Measurements from ENCODE around the gene KIRREL3.
"Not testable (repeated sequence)": the region's sequence is repeated elsewhere in the genome, so short reads cannot be mapped to it uniquely, and the experiment has no call there.

KIRREL3 gene

GRCh38 chr11:126996036-126996804, 4.3 kb downstream of the KIRREL3 start:
- DNase-seq: no peak

- DNase-seq: no peak
Observed at GRCh38 chr11:126993599-126993998, 7.0 kb downstream of the KIRREL3 start.

- DNase-seq: no peak
Observed at GRCh38 chr11:126992804-126993111, 7.8 kb downstream of the KIRREL3 start.

- DNase-seq: no peak
Observed at GRCh38 chr11:126992065-126992803, 8.3 kb downstream of the KIRREL3 start.

- DNase-seq: no peak
Observed at GRCh38 chr11:126991596-126991995, 9.0 kb downstream of the KIRREL3 start.

GRCh38 chr11:126990716-126991480, 9.7 kb downstream of the KIRREL3 start:
- no peak for DNase-seq

GRCh38 chr11:126989942-126990715, 10.4 kb downstream of the KIRREL3 start:
- peak; percentile 46 for DNase-seq

GRCh38 chr11:126988655-126989054, 11.9 kb downstream of the KIRREL3 start:
- no peak for DNase-seq

- DNase-seq: no peak
Observed at GRCh38 chr11:126981635-126982034, 18.9 kb downstream of the KIRREL3 start.

- DNase-seq: no peak
Observed at GRCh38 chr11:126978911-126979310, 21.7 kb downstream of the KIRREL3 start.

GRCh38 chr11:126978165-126978564, 22.4 kb downstream of the KIRREL3 start:
- no peak for DNase-seq

- no peak for DNase-seq
Observed at GRCh38 chr11:126973051-126973450, 27.5 kb downstream of the KIRREL3 start.

GRCh38 chr11:126971305-126971704, 29.3 kb downstream of the KIRREL3 start:
- DNase-seq: no peak

- no peak for DNase-seq
Observed at GRCh38 chr11:126969865-126970479, 30.6 kb downstream of the KIRREL3 start.

GRCh38 chr11:126968915-126969314, 31.7 kb downstream of the KIRREL3 start:
- DNase-seq: no peak

GRCh38 chr11:126965331-126965730, 35.2 kb downstream of the KIRREL3 start:
- DNase-seq: no peak

GRCh38 chr11:126963603-126964363, 36.8 kb downstream of the KIRREL3 start:
- DNase-seq: no peak

GRCh38 chr11:126963115-126963514, 37.5 kb downstream of the KIRREL3 start:
- DNase-seq: no peak

GRCh38 chr11:126959700-126960099, 40.9 kb downstream of the KIRREL3 start:
- DNase-seq: no peak

GRCh38 chr11:126956635-126957034, 43.9 kb downstream of the KIRREL3 start:
- DNase-seq: no peak

GRCh38 chr11:126952533-126952932, 48.0 kb downstream of the KIRREL3 start:
- DNase-seq: not testable (repeated sequence)

GRCh38 chr11:126951465-126951864, 49.1 kb downstream of the KIRREL3 start:
- no peak for DNase-seq
